GM12801 (cell line): ENCODE data around the gene MS4A10.

Experiments used
- CTCF ChIP-seq: IDR thresholded peaks from one replicate; pipeline ENCODE4 v1.5.1; 2011; ENCODE audit warnings: control low read depth; ENCODE audit not compliant: insufficient read length; ENCODE audit errors: extremely low read depth

Gene MS4A10

GRCh38 chr11:60821827-60822599 lies 36.9 kb downstream of the MS4A10 start:
- TF ChIP-seq CTCF, result no peak

GRCh38 chr11:60825118-60825517 lies 40.0 kb downstream of the MS4A10 start:
- TF ChIP-seq CTCF, result no peak

GRCh38 chr11:60825790-60826189 lies 40.7 kb downstream of the MS4A10 start:
- no peak for TF ChIP-seq CTCF

GRCh38 chr11:60830478-60831142 lies 45.5 kb downstream of the MS4A10 start:
- no peak for TF ChIP-seq CTCF

- no peak for TF ChIP-seq CTCF
Measured at GRCh38 chr11:60831143-60831500, 46.0 kb downstream of the MS4A10 start.

- no peak for TF ChIP-seq CTCF
Measured at GRCh38 chr11:60831501-60832079, 46.5 kb downstream of the MS4A10 start.

GRCh38 chr11:60834742-60835533 lies 49.8 kb downstream of the MS4A10 start:
- no peak for TF ChIP-seq CTCF
